Measurements from ENCODE around the gene MOSPD2. TPM values are rescaled to one million over a fixed set of nuclear protein-coding genes. Genes with fewer than 3 reads are reported as not detected.

MOSPD2 gene
- total RNA-seq, 1 experiment from 2014 or later, result 6.4 TPM

GRCh38 chrX:14926471-14926870 is 53.2 kb downstream of the MOSPD2 start:
- H2AFZ ChIP-seq (ENCODE audit: low read length), result no peak overlapping the region
- no peaks in the 10 kb centered on the region for H3K4me1 ChIP-seq (ENCODE audit: insufficient read depth, low read length)
- no peak for DNase-seq
- H3K27ac ChIP-seq (ENCODE audit: insufficient read length, low read depth, low read length), result no peak overlapping the region
- Mint-ChIP-seq H3K4me1 (peaks cover 2 to 3% of the 10 kb centered on the region in 2 experiments; a peak in 2 of 4 replicates), H3K27ac (no peak overlapping the region), H3K27me3 (ENCODE audit: low read depth) (no peaks in the 10 kb centered on the region; the same call in 1 of the 2 replicates), H3K36me3 (ENCODE audit: insufficient read depth in 1 of 3, low read depth in 3 of 3) (peaks cover 0 to 3% (median 0%) of the 10 kb centered on the region in 3 experiments; a peak in 4 of 7 replicates), H3K4me3 (no peak overlapping the region), H3K9me3 (peaks cover 41 to 61% of the 10 kb centered on the region in 2 experiments)
- no peak overlapping the region for H3K23ac ChIP-seq (ENCODE audit: insufficient read length, low read depth, low read length)
- no CpG with 5 or more reads among the region's 1 CpG for WGBS (ENCODE audit: extremely low coverage, insufficient read length, low lambda C conversion rate)
- H3K79me2 ChIP-seq (ENCODE audit: insufficient read depth, low read length), result no peaks in the 10 kb centered on the region
- no peaks in the 10 kb centered on the region for H3K79me1 ChIP-seq (ENCODE audit: insufficient read depth, low read depth, low read length, poor library complexity, severe bottlenecking)
- no peak overlapping the region for H2BK20ac ChIP-seq (ENCODE audit: low read depth, low read length, poor library complexity, severe bottlenecking)
- no peak overlapping the region for H3K9ac ChIP-seq (ENCODE audit: extremely low read depth, insufficient read length, low read length)
- H3K56ac ChIP-seq (ENCODE audit: insufficient read length, low read depth, low read length), result no peak overlapping the region
- no peak overlapping the region for H3K4me2 ChIP-seq (ENCODE audit: insufficient read depth, insufficient read length, low read length)
- H4K91ac ChIP-seq (ENCODE audit: insufficient read length, low read depth, low read length), result no peak overlapping the region
- H3K4ac ChIP-seq (ENCODE audit: low read depth, low read length), result no peak overlapping the region
- H3K27me3 ChIP-seq (ENCODE audit: insufficient read depth, low read length), result no peaks in the 10 kb centered on the region
- no peaks in the 10 kb centered on the region for H4K20me1 ChIP-seq (ENCODE audit: control insufficient read depth, insufficient read depth, insufficient read length)
- no peak overlapping the region for H4K5ac ChIP-seq (ENCODE audit: insufficient read length, low read depth, low read length)
- no peak overlapping the region for H2BK5ac ChIP-seq (ENCODE audit: insufficient read length, low read length)
- H3K23me2 ChIP-seq (ENCODE audit: insufficient read length, low read depth, low read length, poor library complexity, severe bottlenecking), result no peaks in the 10 kb centered on the region
- no peak overlapping the region for H3T11ph ChIP-seq (ENCODE audit: low read length)
- no peak overlapping the region for H4K8ac ChIP-seq (replicated peaks; ENCODE audit: insufficient read length, low read depth, low read length)
- H2BK12ac ChIP-seq (ENCODE audit: insufficient read length, low read depth, low read length), result no peak overlapping the region
- H3K18ac ChIP-seq (ENCODE audit: insufficient read length, low read depth, low read length), result no peak overlapping the region
- no peak overlapping the region for H2AK5ac ChIP-seq (ENCODE audit: insufficient read length, low read length)
- no peak overlapping the region for H2BK15ac ChIP-seq (ENCODE audit: low read depth, low read length)
- TF ChIP-seq, protein P1, sequence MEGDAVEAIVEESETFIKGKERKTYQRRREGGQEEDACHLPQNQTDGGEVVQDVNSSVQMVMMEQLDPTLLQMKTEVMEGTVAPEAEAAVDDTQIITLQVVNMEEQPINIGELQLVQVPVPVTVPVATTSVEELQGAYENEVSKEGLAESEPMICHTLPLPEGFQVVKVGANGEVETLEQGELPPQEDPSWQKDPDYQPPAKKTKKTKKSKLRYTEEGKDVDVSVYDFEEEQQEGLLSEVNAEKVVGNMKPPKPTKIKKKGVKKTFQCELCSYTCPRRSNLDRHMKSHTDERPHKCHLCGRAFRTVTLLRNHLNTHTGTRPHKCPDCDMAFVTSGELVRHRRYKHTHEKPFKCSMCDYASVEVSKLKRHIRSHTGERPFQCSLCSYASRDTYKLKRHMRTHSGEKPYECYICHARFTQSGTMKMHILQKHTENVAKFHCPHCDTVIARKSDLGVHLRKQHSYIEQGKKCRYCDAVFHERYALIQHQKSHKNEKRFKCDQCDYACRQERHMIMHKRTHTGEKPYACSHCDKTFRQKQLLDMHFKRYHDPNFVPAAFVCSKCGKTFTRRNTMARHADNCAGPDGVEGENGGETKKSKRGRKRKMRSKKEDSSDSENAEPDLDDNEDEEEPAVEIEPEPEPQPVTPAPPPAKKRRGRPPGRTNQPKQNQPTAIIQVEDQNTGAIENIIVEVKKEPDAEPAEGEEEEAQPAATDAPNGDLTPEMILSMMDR (conservative IDR thresholded peaks at IDR 0.05), result no peak
- no peak overlapping the region for H2BK120ac ChIP-seq (ENCODE audit: low read depth, low read length, poor library complexity, severe bottlenecking)
- no peak overlapping the region for H3K14ac ChIP-seq (ENCODE audit: insufficient read depth, low read length)
- peaks cover 9% of the 10 kb centered on the region for H3K9me3 ChIP-seq (ENCODE audit: control insufficient read depth, low read depth, low read length)

Measured in H9 (cell line).